GM18526 (cell line): ENCODE data around the gene HS3ST6.

Experiments
- POLR2A ChIP-seq: IDR thresholded peaks from 3 replicates; pipeline ENCODE4 v1.6.1; 2011; ENCODE audit not compliant: insufficient read length; ENCODE audit errors: extremely low read depth

The HS3ST6 gene

GRCh38 chr16:1914084-1914608 is 4.1 kb downstream of the HS3ST6 start:
- TF ChIP-seq POLR2A: no peak

GRCh38 chr16:1913327-1914083 is 4.7 kb downstream of the HS3ST6 start:
- TF ChIP-seq POLR2A: no peak

- TF ChIP-seq POLR2A: no peak
Observed at GRCh38 chr16:1912215-1912543, 6.0 kb downstream of the HS3ST6 start.

GRCh38 chr16:1911467-1912214 is 6.6 kb downstream of the HS3ST6 start:
- no peak for TF ChIP-seq POLR2A

GRCh38 chr16:1909561-1910231 is 8.5 kb downstream of the HS3ST6 start:
- no peak for TF ChIP-seq POLR2A

GRCh38 chr16:1908983-1909382 is 9.2 kb downstream of the HS3ST6 start:
- TF ChIP-seq POLR2A: no peak

GRCh38 chr16:1908184-1908583 is 10.0 kb downstream of the HS3ST6 start:
- no peak for TF ChIP-seq POLR2A

GRCh38 chr16:1907226-1907860 is 10.9 kb downstream of the HS3ST6 start:
- TF ChIP-seq POLR2A: no peak

- TF ChIP-seq POLR2A: no peak
Observed at GRCh38 chr16:1906846-1907165, 11.4 kb downstream of the HS3ST6 start.

- TF ChIP-seq POLR2A: no peak
Observed at GRCh38 chr16:1906055-1906845, 12.0 kb downstream of the HS3ST6 start.

- TF ChIP-seq POLR2A: no peak
Observed at GRCh38 chr16:1903845-1904840, 14.1 kb downstream of the HS3ST6 start.

GRCh38 chr16:1903220-1903574 is 15.0 kb downstream of the HS3ST6 start:
- TF ChIP-seq POLR2A: no peak

GRCh38 chr16:1902547-1903219 is 15.5 kb downstream of the HS3ST6 start:
- no peak for TF ChIP-seq POLR2A
